Activated T-helper 1 cell treated with anti-CD3 and anti-CD28 coated beads, Interleukin-12 subunit alpha, Interleukin-12 subunit beta, Interleukin-2, Interleukin-4 antibody, amounts not matched to agents 30 ng/mL and 10 ng/mL and 1 ng/mL, durations not matched to agents 14 hours and 24 hours and 36 hours (primary cell): ENCODE results near the gene SPATA9. TPM values are rescaled to one million over a fixed set of nuclear protein-coding genes. Genes with fewer than 3 reads are reported as not detected.

ENCODE experiments used
- DNase-seq: peaks from one replicate; pipeline ENCODE4 v3.0.0; 2021; ENCODE audit warnings: low spot score
- H3K27ac Mint-ChIP-seq: one replicate; pipeline ENCODE4 v1.8.0; 2021; ENCODE audit warnings: mild to moderate bottlenecking, mixed read lengths
- H3K27me3 Mint-ChIP-seq: one replicate; pipeline ENCODE4 v1.8.0; 2022; ENCODE audit warnings: mild to moderate bottlenecking, moderate library complexity, mixed read lengths; ENCODE audit not compliant: insufficient read depth
- H3K36me3 Mint-ChIP-seq: one replicate; pipeline ENCODE4 v1.8.0; 2021; ENCODE audit warnings: low read depth, mixed read lengths
- H3K4me1 Mint-ChIP-seq: one replicate; pipeline ENCODE4 v1.8.0; 2021; ENCODE audit warnings: low read depth, mixed read lengths
- H3K4me3 Mint-ChIP-seq: one replicate; pipeline ENCODE4 v1.8.0; 2021; ENCODE audit warnings: mild to moderate bottlenecking, moderate library complexity, mixed read lengths
- H3K9me3 Mint-ChIP-seq: one replicate; pipeline ENCODE4 v1.8.0; 2021; ENCODE audit warnings: mixed read lengths
- intact Hi-C: fragments of 100-400 bp; cut with micrococcal nuclease; formaldehyde crosslinking; loops from one replicate; pipeline ENCODE4 v1.15.1; 2024
- total RNA-seq: library from RNA; stranded (reverse); gene quantifications from 2 replicates; pipeline ENCODE4 v1.2.3, GENCODE V29; 2022

SPATA9 gene
- total RNA-seq, 1 donor from 2014 or later = not detected

- Mint-ChIP-seq H3K27me3 (no peaks in the 10 kb centered on the region), H3K27ac (no peak overlapping the region), H3K4me3 (no peak overlapping the region), H3K4me1 (peaks cover 4% of the 10 kb centered on the region), H3K36me3 (peaks cover 10% of the 10 kb centered on the region), H3K9me3 (peaks cover 14% of the 10 kb centered on the region)
- no peak for DNase-seq
- intact Hi-C loops = no loop called here
Measured at GRCh38 chr5:95609711-95610110, 73.1 kb downstream of the SPATA9 start.

Other genes with a start within 250 kb of the SPATA9 start
- 60.2 and 63.8 TPM in 2 replicates for gene SKIC3, start 128.0 kb downstream of the SPATA9 start, total RNA-seq
- 3.9 and 4.2 TPM in 2 replicates for gene ARSK, start 127.9 kb downstream of the SPATA9 start, total RNA-seq
- gene GPR150, start 62.9 kb downstream of the SPATA9 start, total RNA-seq = 0.22 and 0.26 TPM in 2 replicates
- 3.0 and 6.0 TPM in 2 replicates for gene RFESD, start 36.2 kb downstream of the SPATA9 start, total RNA-seq
- 0.36 and 0.71 TPM in 2 replicates for gene RHOBTB3, start 48.3 kb upstream of the SPATA9 start, total RNA-seq
- 17.2 and 18.3 TPM in 2 replicates for gene GLRX, start 139.7 kb upstream of the SPATA9 start, total RNA-seq